Endometrial microvascular endothelial cells (primary cell): ENCODE data around the gene AGTPBP1. TPM values are rescaled to one million over a fixed set of nuclear protein-coding genes. Genes with fewer than 3 reads are reported as not detected.
"Not testable (repeated sequence)": the region's sequence is repeated elsewhere in the genome, so short reads cannot be mapped to it uniquely, and the experiment has no call there.

ENCODE experiments used
- in situ Hi-C: cut with HindIII; loops from 2 replicates; pipeline ENCODE4 v1.10.0; 2017; ENCODE audit warnings: low sequenced_read_pairs, low pct_unique_long_range_greater_than_20kb; ENCODE audit errors: inconsistent ontology term
- total RNA-seq: library from RNA; depleted of rRNA; stranded (reverse); fragments of >200 nt; gene quantifications from one replicate; pipeline ENCODE4 v1.2.3, GENCODE V29; 2015; ENCODE audit errors: inconsistent ontology term

AGTPBP1 gene
- total RNA-seq, 1 donor from 2014 or later, result 12.3 TPM

GRCh38 chr9:85645909-85646627, 95.7 kb downstream of the AGTPBP1 start:
- in situ Hi-C loops, result no loop called here

DNA sequence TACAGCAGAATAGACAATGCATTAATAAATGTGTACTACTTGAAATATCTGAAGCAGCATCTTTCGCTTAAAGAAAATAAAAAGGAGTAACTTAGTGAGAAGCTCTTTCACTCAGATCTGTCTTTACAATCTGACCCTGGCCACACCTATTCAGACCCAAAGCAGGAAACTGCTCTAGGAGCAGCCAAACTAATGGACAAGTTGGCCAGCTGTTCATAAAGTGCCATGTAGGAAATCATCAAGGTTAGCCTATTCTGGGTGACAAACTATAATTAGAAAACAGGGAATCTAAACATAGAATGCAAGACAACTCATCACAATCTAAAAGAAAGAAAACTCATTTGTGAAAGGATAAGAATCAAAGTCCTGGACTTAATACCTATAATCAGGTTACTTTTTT, 101.3 kb downstream of the AGTPBP1 start:
- in situ Hi-C loops, result no loop called here

DNA sequence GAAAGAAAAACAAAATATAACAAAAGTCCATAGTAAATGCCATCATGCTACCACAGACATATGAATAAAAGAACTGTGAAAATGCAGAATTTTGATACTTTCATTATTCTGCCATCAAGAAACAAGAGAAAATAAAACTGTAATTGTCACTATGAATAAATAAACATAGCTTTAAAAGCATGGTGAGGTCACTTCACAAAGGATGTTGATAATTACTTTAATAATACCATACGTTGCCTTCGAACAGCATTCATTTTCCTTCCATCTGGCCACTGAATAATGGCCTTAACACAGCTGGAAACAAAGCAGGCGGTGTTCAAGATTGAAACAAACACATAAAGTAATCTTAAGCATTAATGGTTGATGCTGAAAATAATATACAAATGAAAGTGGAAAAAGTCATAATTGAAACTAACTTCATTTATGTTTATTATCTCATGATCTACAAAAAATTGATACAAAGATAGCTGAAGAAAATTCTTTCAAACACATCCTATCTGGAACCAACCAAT, 102.0 kb downstream of the AGTPBP1 start:
- in situ Hi-C loops, result no loop called here

DNA sequence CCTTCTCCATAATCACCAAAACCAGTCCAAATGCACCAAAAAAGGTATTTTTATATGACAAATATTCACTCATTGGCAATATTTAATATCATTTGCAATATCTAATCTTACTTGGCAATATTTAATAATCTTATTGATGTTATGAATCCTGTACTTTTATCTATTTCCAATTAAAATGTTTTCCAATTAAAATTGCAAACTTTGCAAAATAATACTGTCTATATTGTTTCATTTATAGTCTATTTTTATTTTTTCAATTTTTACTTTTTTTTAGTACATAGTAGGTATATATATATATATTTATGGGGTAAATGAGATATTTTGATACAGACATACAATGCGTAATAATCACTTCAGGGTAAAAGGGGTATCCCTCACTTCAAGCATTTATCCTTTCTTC, 109.9 kb downstream of the AGTPBP1 start:
- in situ Hi-C loops, result no loop called here

DNA sequence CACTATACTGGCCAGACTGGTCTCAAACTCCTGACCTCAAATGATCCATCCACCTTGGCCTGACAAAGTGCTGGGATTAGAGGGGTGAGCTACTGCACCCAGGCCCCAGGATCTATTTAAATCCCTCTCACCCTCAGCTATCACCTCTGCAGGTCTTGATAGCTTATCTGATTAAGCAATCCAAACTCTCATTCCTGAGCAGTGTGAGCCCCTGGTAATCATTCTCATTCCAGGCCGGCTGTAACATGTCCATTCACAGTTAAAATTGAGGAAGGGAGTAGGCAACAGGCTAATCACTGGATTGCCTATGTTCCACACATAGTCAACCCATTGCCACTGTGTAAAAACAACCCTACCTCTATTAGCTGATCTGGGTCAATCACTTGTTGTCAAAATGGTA, 111.1 kb downstream of the AGTPBP1 start:
- in situ Hi-C loops, result no loop called here

DNA sequence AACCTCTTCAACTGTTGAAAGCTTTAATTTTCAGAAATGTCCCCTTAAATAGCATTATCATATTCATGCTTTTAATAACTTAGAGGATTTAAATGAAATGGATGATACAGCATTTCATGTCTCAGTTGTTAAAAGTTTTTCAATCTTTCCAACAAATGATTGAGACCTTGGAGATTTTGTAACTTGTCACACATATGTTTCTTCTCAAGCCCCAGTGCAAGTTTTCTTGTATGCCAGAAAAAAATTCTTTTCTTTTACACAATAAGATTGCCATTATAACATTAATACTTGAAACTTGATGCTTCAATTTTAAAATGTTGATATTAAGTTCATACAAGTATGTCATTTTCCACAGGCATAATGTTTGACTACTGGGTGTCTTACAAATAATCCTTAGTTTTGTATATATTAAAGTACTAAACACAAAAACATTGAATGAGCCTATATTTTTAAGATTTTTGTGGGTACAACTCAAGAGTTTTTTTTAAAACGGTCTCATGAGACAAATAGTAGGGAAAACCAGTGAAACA, 124.5 kb downstream of the AGTPBP1 start:
- in situ Hi-C loops, result no loop called here

DNA sequence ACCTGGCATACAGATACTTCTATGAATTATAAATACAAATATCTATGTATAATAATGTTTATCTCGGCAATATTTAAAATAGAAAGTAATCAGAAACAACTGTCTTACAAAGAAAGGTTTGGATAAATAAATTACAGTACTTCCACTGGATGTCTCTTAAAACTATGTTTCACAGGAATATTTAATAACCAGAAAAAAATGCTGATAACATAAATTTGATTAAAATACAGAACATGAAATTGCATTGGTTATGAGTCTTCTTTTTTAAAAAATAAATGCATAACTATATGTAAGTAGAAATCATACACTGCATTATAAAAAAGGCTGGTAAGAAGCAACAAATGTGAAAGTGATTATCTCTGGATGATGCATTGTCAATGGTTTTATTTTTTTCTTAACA, 126.0 kb downstream of the AGTPBP1 start:
- in situ Hi-C loops, result no loop called here

DNA sequence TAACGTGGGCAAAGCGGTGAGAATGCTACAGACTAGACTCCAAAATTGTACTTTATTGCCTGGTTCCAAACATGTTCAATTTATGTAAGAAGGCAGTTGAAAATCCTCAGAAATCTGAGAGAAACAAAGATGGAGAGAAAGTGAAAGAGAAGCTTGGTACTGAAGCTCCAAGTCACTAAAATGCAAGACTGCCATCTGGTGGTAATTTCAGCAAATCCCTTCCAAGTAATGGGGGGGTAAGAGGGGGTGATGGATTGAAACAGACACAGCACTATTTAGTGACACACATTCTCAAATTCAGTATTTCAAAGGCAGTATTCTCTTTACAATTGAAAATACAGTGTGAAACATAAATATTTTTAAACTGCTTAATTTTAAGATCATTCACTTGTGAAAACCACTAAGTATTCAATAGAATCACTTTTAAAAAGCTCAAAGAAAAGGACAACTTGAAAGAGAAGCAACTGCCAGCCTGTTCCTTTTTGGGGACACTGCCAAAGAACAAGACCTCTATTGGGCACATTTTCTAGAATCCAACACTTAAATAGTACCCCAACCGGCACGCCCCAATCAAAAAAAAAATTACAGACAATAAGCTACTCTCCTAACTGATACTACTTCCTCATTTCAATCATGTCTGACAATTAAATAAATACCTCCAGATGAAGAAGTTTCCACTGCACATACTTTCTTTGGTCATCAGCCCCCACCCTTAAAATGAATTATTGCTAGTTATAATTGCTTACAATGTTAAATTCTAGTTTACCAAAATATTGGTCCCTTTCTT, 131.5 kb downstream of the AGTPBP1 start:
- in situ Hi-C loops, result no loop called here

GRCh38 chr9:85605905-85606304, 135.8 kb downstream of the AGTPBP1 start:
- in situ Hi-C loops, result no loop called here

GRCh38 chr9:85603936-85604335, 137.8 kb downstream of the AGTPBP1 start:
- in situ Hi-C loops, result no loop called here

GRCh38 chr9:85602742-85603141, 139.0 kb downstream of the AGTPBP1 start:
- in situ Hi-C loops, result no loop called here

- in situ Hi-C loops, result no loop called here
Measured at GRCh38 chr9:85600675-85601263, 141.0 kb downstream of the AGTPBP1 start.

GRCh38 chr9:85599540-85600105, 142.1 kb downstream of the AGTPBP1 start:
- in situ Hi-C loops, result no loop called here

- in situ Hi-C loops, result no loop called here
Measured at GRCh38 chr9:85594316-85594715, 147.4 kb downstream of the AGTPBP1 start.

GRCh38 chr9:85586684-85587083, 155.1 kb downstream of the AGTPBP1 start:
- in situ Hi-C loops, result no loop called here

GRCh38 chr9:85577353-85577952, 164.3 kb downstream of the AGTPBP1 start:
- in situ Hi-C loops, result no loop called here

- in situ Hi-C loops, result no loop called here
Measured at GRCh38 chr9:85575868-85576267, 165.9 kb downstream of the AGTPBP1 start.

DNA sequence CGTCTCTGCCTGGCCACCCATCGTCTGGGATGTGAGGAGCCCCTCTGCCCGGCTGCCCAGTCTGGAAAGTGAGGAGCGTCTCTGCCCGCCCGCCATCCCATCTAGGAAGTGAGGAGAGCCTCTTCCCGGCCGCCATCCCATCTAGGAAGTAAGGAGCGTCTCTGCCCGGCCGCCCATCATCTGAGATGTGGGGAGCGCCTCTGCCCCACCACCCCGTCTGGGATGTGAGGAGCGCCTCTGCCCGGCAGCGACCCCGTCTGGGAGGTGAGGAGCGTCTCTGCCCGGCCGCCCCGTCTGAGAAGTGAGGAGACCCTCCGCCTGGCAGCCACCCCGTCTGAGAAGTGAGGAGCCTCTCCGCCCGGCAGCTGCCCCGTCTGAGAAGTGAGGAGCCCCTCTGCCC, 168.2 kb downstream of the AGTPBP1 start:
- in situ Hi-C loops, result not testable (repeated sequence)

DNA sequence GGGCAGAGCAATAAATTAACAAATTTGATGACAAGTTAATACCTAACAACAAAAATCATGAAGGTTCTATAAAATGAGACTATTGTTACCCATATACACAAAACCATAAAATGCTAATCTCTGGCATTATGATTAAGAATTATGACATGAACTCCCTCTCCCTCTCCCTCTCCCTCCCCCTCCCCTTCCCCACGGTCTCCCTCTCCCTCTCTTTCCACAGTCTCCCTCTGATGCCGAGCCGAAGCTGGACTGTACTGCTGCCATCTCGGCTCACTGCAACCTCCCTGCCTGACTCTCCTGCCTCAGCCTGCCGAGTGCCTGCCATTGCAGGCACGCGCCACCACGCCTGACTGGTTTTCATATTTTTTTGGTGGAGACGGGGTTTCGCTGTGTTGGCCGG, 168.8 kb downstream of the AGTPBP1 start:
- in situ Hi-C loops, result not testable (repeated sequence)
